GM18870 (cell line): ENCODE data around the gene CASP12.
"Not testable (repeated sequence)": the region's sequence is repeated elsewhere in the genome, so short reads cannot be mapped to it uniquely, and the experiment has no call there.

ENCODE experiments used
- ATAC-seq: cut with Tn5 transposase; IDR thresholded peaks from one replicate; pipeline ENCODE4 v1.9.1; 2021; ENCODE audit warnings: moderate library complexity; ENCODE audit not compliant: unreplicated experiment

Gene CASP12

GRCh38 chr11:104897891-104898684 is at the start of gene CASP12:
Gene CASP12, minus strand, starts transcription at chr11:104898460.
- ATAC-seq, result no peak

GRCh38 chr11:104946907-104947306 is 48.6 kb upstream of the CASP12 start:
- peak; percentile 96 for ATAC-seq

- no peak for ATAC-seq
These were observed 45.8 kb upstream of the CASP12 start for GRCh38 chr11:104944076-104944475.

GRCh38 chr11:104943561-104943960 is 45.3 kb upstream of the CASP12 start:
- ATAC-seq, result no peak

- no peak for ATAC-seq
These were observed 36.3 kb upstream of the CASP12 start for GRCh38 chr11:104934594-104934993.

GRCh38 chr11:104934073-104934472 is 35.8 kb upstream of the CASP12 start:
- not testable (repeated sequence) for ATAC-seq

- ATAC-seq, result no peak
These were observed 30.6 kb upstream of the CASP12 start for GRCh38 chr11:104928811-104929210.

GRCh38 chr11:104926771-104927611 is 28.7 kb upstream of the CASP12 start:
- no peak for ATAC-seq

GRCh38 chr11:104925850-104926249 is 27.6 kb upstream of the CASP12 start:
- ATAC-seq, result no peak

GRCh38 chr11:104918113-104918824 is 20.0 kb upstream of the CASP12 start:
- peak; percentile 64 for ATAC-seq

- ATAC-seq, result peak; percentile 15
These were observed 19.2 kb upstream of the CASP12 start for GRCh38 chr11:104917271-104918112.

GRCh38 chr11:104916442-104916841 is 18.2 kb upstream of the CASP12 start:
- ATAC-seq, result no peak

GRCh38 chr11:104912102-104912501 is 13.8 kb upstream of the CASP12 start:
- ATAC-seq, result no peak

GRCh38 chr11:104908186-104908531 is 9.9 kb upstream of the CASP12 start:
- ATAC-seq, result no peak

- peak; percentile 97 for ATAC-seq
These were observed 9.4 kb upstream of the CASP12 start for GRCh38 chr11:104907521-104908185.

GRCh38 chr11:104905271-104905670 is 7.0 kb upstream of the CASP12 start:
- ATAC-seq, result no peak

GRCh38 chr11:104899226-104899625 is 966 bp upstream of the CASP12 start:
- ATAC-seq, result no peak

GRCh38 chr11:104898685-104899013 is 389 bp upstream of the CASP12 start:
- no peak for ATAC-seq

GRCh38 chr11:104895634-104896033 is 2.6 kb downstream of the CASP12 start:
- no peak for ATAC-seq

- no peak for ATAC-seq
These were observed 4.4 kb downstream of the CASP12 start for GRCh38 chr11:104893876-104894275.
